ENCODE measurements around the gene AMBRA1. TPM values are rescaled to one million over a fixed set of nuclear protein-coding genes. Genes with fewer than 3 reads are reported as not detected.

Gene AMBRA1
- total and polyA plus RNA-seq, 2 of the 8 experiments (the other 6 are each of a cell fraction or from before 2014, with no cell fraction given): 14.2 to 37.4 TPM

GRCh38 chr11:46413760-46414465 is 179.9 kb downstream of the AMBRA1 start:
- Histone ChIP-seq H3K18ac (ENCODE audit: extremely low read depth, low read length) (no peak overlapping the region), H2BK12ac (ENCODE audit: low read depth, low read length) (no peak overlapping the region), H3K9ac (replicated peaks in 1 of 4; ENCODE audit: extremely low read depth in 1 of 4, low read depth in 3 of 4, low read length in 3 of 4) (no peak overlapping the region), H4K91ac (replicated peaks; ENCODE audit: insufficient read length, low read length) (no peak overlapping the region), H3K23me2 (ENCODE audit: low read depth, low read length) (no peaks in the 10 kb centered on the region), H4K8ac (ENCODE audit: extremely low read depth, insufficient read depth, low read length) (peak overlapping the region; percentile 1; the same call in 1 of the 2 replicates), H2BK15ac (ENCODE audit: low read length) (no peak overlapping the region), H3K79me2 (ENCODE audit: control insufficient read depth in 1 of 2, insufficient read depth in 2 of 2, low read length in 2 of 2) (no peaks in the 10 kb centered on the region), H3K56ac (replicated peaks; ENCODE audit: insufficient read length, low read depth, low read length) (no peak overlapping the region), H2BK20ac (ENCODE audit: low read length) (no peak overlapping the region), H3K79me1 (ENCODE audit: low read depth, low read length) (no peaks in the 10 kb centered on the region), H2BK5ac (ENCODE audit: low read depth, low read length) (no peak overlapping the region), H3K4me1 (replicated peaks in 1 of 4; ENCODE audit: control insufficient read depth in 3 of 4, insufficient read depth in 4 of 4, low read length in 3 of 4) (peaks cover 0 to 4% (median 0%) of the 10 kb centered on the region in 4 experiments; a peak in 1 of 7 replicates), H2AK5ac (ENCODE audit: low read depth, low read length) (no peak overlapping the region), H3K23ac (ENCODE audit: insufficient read length) (no peak overlapping the region), H2AFZ (ENCODE audit: low read length) (no peak overlapping the region), H3K4me3 (ENCODE audit: extremely low read depth in 1 of 4, insufficient read depth in 2 of 4, low read depth in 3 of 4, low read length in 4 of 4) (no peak overlapping the region), H3K27me3 (replicated peaks in 1 of 4; ENCODE audit: control insufficient read depth in 3 of 4, extremely low read depth in 1 of 4, insufficient read depth in 3 of 4, low read length in 3 of 4) (no peaks in the 10 kb centered on the region), H4K5ac (ENCODE audit: insufficient read length, low read depth, low read length) (no peak overlapping the region), H3K9me3 (ENCODE audit: insufficient read depth in 2 of 2, low read depth in 1 of 2, low read length in 1 of 2) (no peaks in the 10 kb centered on the region), H4K20me1 (replicated peaks in 1 of 2; ENCODE audit: control insufficient read depth in 1 of 2, insufficient read depth in 2 of 2, low read length in 2 of 2) (no peaks in the 10 kb centered on the region), H2BK120ac (replicated peaks; ENCODE audit: low read depth, low read length) (no peak overlapping the region), H3K27ac (ENCODE audit: low read depth, low read length) (no peak overlapping the region), H3K4me2 (ENCODE audit: insufficient read depth in 1 of 2, low read depth in 2 of 2, low read length in 2 of 2) (no peak overlapping the region), H3K4ac (replicated peaks; ENCODE audit: insufficient read length, low read depth, low read length) (no peak overlapping the region), H3K14ac (ENCODE audit: insufficient read length) (no peak overlapping the region), H3K36me3 (ENCODE audit: control insufficient read depth in 2 of 4, insufficient read depth in 4 of 4, low read length in 3 of 4) (peaks cover 0 to 3% (median 1%) of the 10 kb centered on the region in 4 experiments; a peak in 5 of 8 replicates)
- FAIRE-seq (no peak), DNase-seq (ENCODE audit: low read depth in 1 of 2, low spot score in 2 of 2) (no peak)
- WGBS, 2 experiments (ENCODE audit: extremely low coverage in 1 of 2, insufficient coverage in 1 of 2, insufficient read length in 1 of 2, insufficient replicate concordance in 2 of 2, low coverage in 1 of 2, low lambda C conversion rate in 2 of 2, missing lambda C conversion rate in 1 of 2): 98% methylated on average over 9 of the region's 9 CpGs; no CpG with 5 or more reads in 1 of the 2 experiments
- ChIA-PET POLR2A (ENCODE audit: partially characterized antibody) (no interaction called here), CTCF (ENCODE audit: partially characterized antibody) (interaction anchor here (0.7 to 3.1 kb wide), 12 partner anchors 8 to 118 kb away, joined by 3 to 17 read pairs (median 4); partner anchors contain the start of gene CHRM4)
- TF ChIP-seq MAFK (IDR thresholded peaks at IDR 0.05; ENCODE audit: low read depth, low read length) (no peak), JUND (IDR thresholded peaks at IDR 0.05; ENCODE audit: low read length) (no peak), SUZ12 (IDR thresholded peaks at IDR 0.05; ENCODE audit: low read length) (no peak), EGR1 (IDR thresholded peaks at IDR 0.05; ENCODE audit: borderline replicate concordance, low read depth, low read length) (no peak), MAX (IDR thresholded peaks at IDR 0.05) (no peak), ASH2L (IDR thresholded peaks at IDR 0.05; ENCODE audit: low read length) (no peak), GABPA (IDR thresholded peaks at IDR 0.05; ENCODE audit: borderline replicate concordance, insufficient read depth, low read length) (no peak), EZH2 (IDR thresholded peaks at IDR 0.05; ENCODE audit: low read depth, low read length, severe bottlenecking) (no peak), TAF1 (IDR thresholded peaks at IDR 0.05; ENCODE audit: low read depth, low read length) (no peak), RFX5 (IDR thresholded peaks at IDR 0.05; ENCODE audit: borderline replicate concordance, low read depth, low read length) (no peak), POLR2A (IDR thresholded peaks at IDR 0.05; ENCODE audit: control extremely low read depth in 1 of 2, low read depth in 2 of 2, low read length in 2 of 2) (no peak), TCF12 (IDR thresholded peaks at IDR 0.05; ENCODE audit: low read depth, low read length) (no peak)
- TF ChIP-seq, protein P1, sequence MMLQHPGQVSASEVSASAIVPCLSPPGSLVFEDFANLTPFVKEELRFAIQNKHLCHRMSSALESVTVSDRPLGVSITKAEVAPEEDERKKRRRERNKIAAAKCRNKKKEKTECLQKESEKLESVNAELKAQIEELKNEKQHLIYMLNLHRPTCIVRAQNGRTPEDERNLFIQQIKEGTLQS (IDR thresholded peaks at IDR 0.05; ENCODE audit: insufficient read depth, low read depth, low read length): no peak

Data from H1 (cell line).